Caco-2 (cell line): ENCODE data around the gene LRRC46. TPM values are rescaled to one million over a fixed set of nuclear protein-coding genes. Genes with fewer than 3 reads are reported as not detected.

Experiments
- BruUV-seq: library from RNA; stranded (reverse); fragments of 400-500 nt; replicated peaks from 2 replicates; lab custom pipeline; 2021; lab: Mats Ljungman, UMichigan
- CTCF ChIA-PET: fragments of 300-600 bp; sonication (Branson Sonifier 250); formaldehyde crosslinking; loops from one replicate; lab custom pipeline; 2022; ENCODE audit warnings: antibody characterized with exemption; lab: Charles Lee
- POLR2A ChIA-PET: fragments of 300-600 bp; sonication (Branson Sonifier 250); formaldehyde crosslinking; loops from one replicate; lab custom pipeline; 2022; ENCODE audit warnings: antibody characterized with exemption; lab: Charles Lee
- DNase-seq, 2 experiments: peaks; one replicate each; pipeline versions ENCODE4 v3.0.0 to v3.0.0-alpha.2; 2020 to 2022
- H3K27me3 ChIP-seq: replicated peaks from 2 replicates; pipeline ENCODE4 v1.6.0; 2011; ENCODE audit warnings: low read length; ENCODE audit not compliant: control insufficient read depth, insufficient read depth
- H3K36me3 ChIP-seq: 2 replicates; pipeline ENCODE4 v1.5.1; 2011; ENCODE audit warnings: low read length; ENCODE audit not compliant: control insufficient read depth, insufficient read depth
- H3K4me1 ChIP-seq: fragments of 250-450 bp; sonication (Bioruptor Pico); 2 replicates; pipeline ENCODE4 v1.5.1; 2020; ENCODE audit warnings: mild to moderate bottlenecking
- H3K4me3 ChIP-seq: 2 replicates; pipeline ENCODE4 v1.5.1; 2011; ENCODE audit warnings: low read depth, mild to moderate bottlenecking, control low read depth, low read length
- H3K9me3 ChIP-seq: fragments of 250-450 bp; sonication (Bioruptor Pico); 2 replicates; pipeline ENCODE4 v1.5.1; 2020; ENCODE audit warnings: mild to moderate bottlenecking, moderate library complexity
- H3K27ac Mint-ChIP-seq: one replicate; pipeline ENCODE4 v1.8.0; 2022; ENCODE audit warnings: mixed read lengths; ENCODE audit not compliant: unreplicated experiment
- H3K27me3 Mint-ChIP-seq: one replicate; pipeline ENCODE4 v1.8.0; 2022; ENCODE audit warnings: mixed read lengths; ENCODE audit not compliant: insufficient read depth, unreplicated experiment
- H3K36me3 Mint-ChIP-seq: one replicate; pipeline ENCODE4 v1.8.0; 2022; ENCODE audit warnings: mild to moderate bottlenecking, mixed read lengths; ENCODE audit not compliant: insufficient read depth, unreplicated experiment
- H3K4me1 Mint-ChIP-seq: one replicate; pipeline ENCODE4 v1.8.0; 2022; ENCODE audit warnings: low read depth, mixed read lengths; ENCODE audit not compliant: unreplicated experiment
- H3K4me3 Mint-ChIP-seq: one replicate; pipeline ENCODE4 v1.8.0; 2022; ENCODE audit warnings: mild to moderate bottlenecking, moderate library complexity, mixed read lengths; ENCODE audit not compliant: unreplicated experiment
- H3K9me3 Mint-ChIP-seq: one replicate; pipeline ENCODE4 v1.8.0; 2022; ENCODE audit warnings: mixed read lengths; ENCODE audit not compliant: unreplicated experiment
- intact Hi-C: fragments of 100-400 bp; cut with micrococcal nuclease; formaldehyde crosslinking; loops from one replicate; pipeline ENCODE4 v1.10.0; 2022; ENCODE audit not compliant: unreplicated experiment
- total RNA-seq: library from RNA; stranded (reverse); gene quantifications from 2 replicates; pipeline ENCODE4 v1.2.3, GENCODE V29; 2022
- TF ChIP-seq, protein P1 (sequence below), 2 experiments: fragments of 200-600 bp in 1 of 2; IDR thresholded peaks; 1 replicate in 1 of 2; 2 replicates in 1 of 2; pipeline versions ENCODE4 v1.5.1 to v1.8.0; 2011 to 2022; ENCODE audit warnings: antibody characterized with exemption in 1 of 2, control low read depth in 1 of 2, inconsistent platforms in 1 of 2, low read depth in 1 of 2, low read length in 1 of 2, mild to moderate bottlenecking in 1 of 2, moderate library complexity in 1 of 2; ENCODE audit not compliant: insufficient read depth in 1 of 2, severe bottlenecking in 1 of 2, unreplicated experiment in 1 of 2

Gene LRRC46
- total RNA-seq, 1 experiment from 2014 or later, result 2.3 TPM

DNA sequence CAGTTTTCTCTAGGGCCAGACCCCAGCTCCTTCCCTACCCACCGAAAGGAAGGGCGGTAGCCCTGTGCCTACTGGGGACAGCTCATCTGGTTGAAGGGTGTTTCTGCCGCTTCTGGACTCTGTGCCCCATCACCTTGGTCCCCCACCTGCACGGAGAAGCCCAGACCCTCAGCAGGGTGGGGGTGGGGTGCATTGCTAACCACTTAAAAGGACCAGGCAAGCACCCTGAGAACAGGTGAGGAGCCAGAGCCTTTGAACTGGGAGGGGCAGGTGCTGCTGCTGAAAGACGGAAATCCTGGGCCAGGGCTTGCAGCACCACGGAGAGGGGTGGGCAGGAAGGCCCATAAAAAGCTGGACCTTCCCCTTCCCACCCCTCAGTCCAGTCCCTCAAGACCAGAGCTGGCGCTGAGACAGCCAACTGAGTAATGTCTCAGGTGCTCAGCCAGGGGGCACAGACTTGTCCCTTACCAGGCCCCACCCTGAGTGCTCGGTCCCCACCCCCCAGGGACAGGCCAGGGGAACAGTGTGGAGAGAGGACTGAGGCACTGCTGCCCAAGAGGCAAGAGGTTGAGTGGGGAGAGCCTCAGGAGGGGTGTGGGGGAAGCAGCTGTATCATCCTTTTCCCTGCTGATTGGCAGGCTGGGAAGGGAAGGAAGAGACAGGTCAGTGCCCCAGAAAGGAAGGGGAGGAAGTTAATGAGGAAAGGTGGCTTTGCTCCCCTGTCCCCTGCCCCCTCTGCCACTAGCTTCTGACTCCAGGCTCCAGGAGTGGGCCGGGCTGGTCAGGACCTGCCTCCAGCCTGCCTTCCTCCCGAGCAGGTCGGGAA is 53.6 kb downstream of the LRRC46 start:
- Histone ChIP-seq H3K27me3 (no peaks in the 10 kb centered on the region), H3K4me3 (0 out of 2 replicates have a peak overlapping the region, but pooled peaks have one; percentile 0), H3K4me1 (peaks cover 52% of the 10 kb centered on the region), H3K36me3 (no peaks in the 10 kb centered on the region), H3K9me3 (no peaks in the 10 kb centered on the region)
- TF ChIP-seq, protein P1, sequence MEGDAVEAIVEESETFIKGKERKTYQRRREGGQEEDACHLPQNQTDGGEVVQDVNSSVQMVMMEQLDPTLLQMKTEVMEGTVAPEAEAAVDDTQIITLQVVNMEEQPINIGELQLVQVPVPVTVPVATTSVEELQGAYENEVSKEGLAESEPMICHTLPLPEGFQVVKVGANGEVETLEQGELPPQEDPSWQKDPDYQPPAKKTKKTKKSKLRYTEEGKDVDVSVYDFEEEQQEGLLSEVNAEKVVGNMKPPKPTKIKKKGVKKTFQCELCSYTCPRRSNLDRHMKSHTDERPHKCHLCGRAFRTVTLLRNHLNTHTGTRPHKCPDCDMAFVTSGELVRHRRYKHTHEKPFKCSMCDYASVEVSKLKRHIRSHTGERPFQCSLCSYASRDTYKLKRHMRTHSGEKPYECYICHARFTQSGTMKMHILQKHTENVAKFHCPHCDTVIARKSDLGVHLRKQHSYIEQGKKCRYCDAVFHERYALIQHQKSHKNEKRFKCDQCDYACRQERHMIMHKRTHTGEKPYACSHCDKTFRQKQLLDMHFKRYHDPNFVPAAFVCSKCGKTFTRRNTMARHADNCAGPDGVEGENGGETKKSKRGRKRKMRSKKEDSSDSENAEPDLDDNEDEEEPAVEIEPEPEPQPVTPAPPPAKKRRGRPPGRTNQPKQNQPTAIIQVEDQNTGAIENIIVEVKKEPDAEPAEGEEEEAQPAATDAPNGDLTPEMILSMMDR (IDR thresholded peaks at IDR 0.05; ENCODE audit: insufficient read depth in 1 of 2, low read depth in 1 of 2, low read length in 1 of 2, severe bottlenecking in 1 of 2, unreplicated experiment in 1 of 2), result peak in 1 of 2 experiments; percentile 21
- CTCF ChIA-PET, result interaction anchor here (0.6 to 15.7 kb wide), 16 partner anchors 9 to 152 kb away, joined by 3 to 904 read pairs (median 5); partner anchors contain the start of genes CDK5RAP3, LRRC46, MRPL10 and OSBPL7
- intact Hi-C loops, result loop anchor here (1.0 to 2.0 kb wide), 3 partner anchors 14 to 44 kb away; partner anchors contain the start of genes SCRN2 and SP6
- peak overlapping the region; percentile 1 for H3K27ac Mint-ChIP-seq
- H3K36me3 Mint-ChIP-seq, result peaks cover 7% of the 10 kb centered on the region
- H3K27me3 Mint-ChIP-seq, result no peaks in the 10 kb centered on the region
- TSS peak; percentile 80 for BruUV-seq
- POLR2A ChIA-PET, result interaction anchor here (0.5 to 3.5 kb wide), 9 partner anchors 9 to 138 kb away, joined by 4 to 37 read pairs (median 13); partner anchors contain the start of genes LRRC46, MRPL10, SCRN2 and SP2
- H3K4me3 Mint-ChIP-seq, result peak overlapping the region; percentile 62
- peak; percentile 83 to 95 for DNase-seq
- H3K4me1 Mint-ChIP-seq, result peaks cover 33% of the 10 kb centered on the region
- H3K9me3 Mint-ChIP-seq, result no peaks in the 10 kb centered on the region

Other genes starting within 250 kb of the LRRC46 start
- 967 and 1,072 TPM in 2 replicates for gene KPNB1, start 181.8 kb upstream of the LRRC46 start, total RNA-seq
- 27.4 and 30.4 TPM in 2 replicates for gene TBKBP1, start 137.5 kb upstream of the LRRC46 start, total RNA-seq
- not detected in 2 replicates for gene TBX21, start 98.4 kb upstream of the LRRC46 start, total RNA-seq
- gene OSBPL7, start 9.9 kb upstream of the LRRC46 start, total RNA-seq, result 46.8 and 48.3 TPM in 2 replicates
- 159 and 162 TPM in 2 replicates for gene MRPL10, start 129 bp upstream of the LRRC46 start, total RNA-seq
- gene SCRN2, start 9.6 kb downstream of the LRRC46 start, total RNA-seq, result 73.6 and 80.8 TPM in 2 replicates
- gene SP6, start 19.5 kb downstream of the LRRC46 start, total RNA-seq, result 20.6 and 25.0 TPM in 2 replicates
- gene SP2, start 64.6 kb downstream of the LRRC46 start, total RNA-seq, result 24.8 and 25.2 TPM in 2 replicates
- gene PNPO, start 109.9 kb downstream of the LRRC46 start, total RNA-seq, result 110 and 118 TPM in 2 replicates
- 24.3 and 30.5 TPM in 2 replicates for gene PRR15L, start 126.2 kb downstream of the LRRC46 start, total RNA-seq
- gene CDK5RAP3, start 139.4 kb downstream of the LRRC46 start, total RNA-seq, result 425 and 427 TPM in 2 replicates
- gene COPZ2, start 206.1 kb downstream of the LRRC46 start, total RNA-seq, result 2.0 and 6.7 TPM in 2 replicates
- gene NFE2L1, start 216.7 kb downstream of the LRRC46 start, total RNA-seq, result 322 and 356 TPM in 2 replicates